KMS-11 (cell line): ENCODE results near the gene CHKB.

Experiments
- H2AFZ ChIP-seq: fragments of 200-600 bp; sonication (generic); 2 replicates; pipeline ENCODE4 v1.6.1; 2016; ENCODE audit warnings: antibody characterized with exemption, mixed run types, low read depth
- H3K27ac ChIP-seq: fragments of 200-600 bp; sonication (generic); 2 replicates; pipeline ENCODE4 v1.6.1; 2016; ENCODE audit warnings: mild to moderate bottlenecking, mixed run types
- H3K27me3 ChIP-seq: fragments of 200-600 bp; sonication (generic); 2 replicates; pipeline ENCODE4 v1.6.1; 2017; ENCODE audit warnings: mild to moderate bottlenecking, low read depth, mixed run types, moderate library complexity; ENCODE audit not compliant: insufficient read depth
- H3K36me3 ChIP-seq: fragments of 200-600 bp; sonication (generic); 2 replicates; pipeline ENCODE4 v1.6.1; 2017; ENCODE audit warnings: mild to moderate bottlenecking, mixed run types; ENCODE audit not compliant: insufficient read depth
- H3K4me1 ChIP-seq: fragments of 200-600 bp; sonication (generic); 2 replicates; pipeline ENCODE4 v1.6.1; 2016; ENCODE audit warnings: mild to moderate bottlenecking, low read depth, mixed run types; ENCODE audit not compliant: poor library complexity, severe bottlenecking
- H3K4me2 ChIP-seq: fragments of 200-600 bp; sonication (generic); 2 replicates; pipeline ENCODE4 v1.7.0; 2016; ENCODE audit warnings: mild to moderate bottlenecking, mixed run types
- H3K4me3 ChIP-seq: fragments of 200-600 bp; sonication (generic); IDR thresholded peaks from 2 replicates; pipeline ENCODE4 v1.6.1; 2017; ENCODE audit warnings: low read depth, low read length, mixed read lengths; ENCODE audit not compliant: insufficient read depth
- H3K79me2 ChIP-seq: fragments of 200-600 bp; sonication (generic); 2 replicates; pipeline ENCODE4 v1.6.1; 2016; ENCODE audit warnings: low read depth, mixed run types; ENCODE audit not compliant: insufficient read depth
- H3K9ac ChIP-seq: fragments of 200-600 bp; sonication (generic); 2 replicates; pipeline ENCODE4 v1.6.1; 2016; ENCODE audit warnings: mild to moderate bottlenecking, mixed run types
- H4K20me1 ChIP-seq: fragments of 200-600 bp; sonication (generic); 2 replicates; pipeline ENCODE4 v1.6.1; 2016; ENCODE audit warnings: mild to moderate bottlenecking, mixed run types; ENCODE audit not compliant: insufficient read depth
- TF ChIP-seq, protein P1 (sequence below): fragments of 200-600 bp; sonication (generic); conservative IDR thresholded peaks from 2 replicates; pipeline ENCODE4 v1.6.1; 2017; ENCODE audit warnings: low read depth, mild to moderate bottlenecking, antibody characterized with exemption, low read length, moderate library complexity, mixed read lengths

Gene CHKB

GRCh38 chr22:50531546-50531961, 51.1 kb downstream of the CHKB start:
- peaks cover 28% of the 10 kb centered on the region for H3K4me1 ChIP-seq
- no peak overlapping the region for H3K4me3 ChIP-seq
- no peaks in the 10 kb centered on the region for H3K36me3 ChIP-seq
- H3K9ac ChIP-seq: peak overlapping the region; percentile 93
- peak overlapping the region; percentile 54; the same call in 1 of the 2 replicates for H3K4me2 ChIP-seq
- H3K27ac ChIP-seq: peak overlapping the region; percentile 91
- H2AFZ ChIP-seq: no peak overlapping the region
- H4K20me1 ChIP-seq: no peaks in the 10 kb centered on the region
- H3K79me2 ChIP-seq: no peaks in the 10 kb centered on the region
- TF ChIP-seq, protein P1, sequence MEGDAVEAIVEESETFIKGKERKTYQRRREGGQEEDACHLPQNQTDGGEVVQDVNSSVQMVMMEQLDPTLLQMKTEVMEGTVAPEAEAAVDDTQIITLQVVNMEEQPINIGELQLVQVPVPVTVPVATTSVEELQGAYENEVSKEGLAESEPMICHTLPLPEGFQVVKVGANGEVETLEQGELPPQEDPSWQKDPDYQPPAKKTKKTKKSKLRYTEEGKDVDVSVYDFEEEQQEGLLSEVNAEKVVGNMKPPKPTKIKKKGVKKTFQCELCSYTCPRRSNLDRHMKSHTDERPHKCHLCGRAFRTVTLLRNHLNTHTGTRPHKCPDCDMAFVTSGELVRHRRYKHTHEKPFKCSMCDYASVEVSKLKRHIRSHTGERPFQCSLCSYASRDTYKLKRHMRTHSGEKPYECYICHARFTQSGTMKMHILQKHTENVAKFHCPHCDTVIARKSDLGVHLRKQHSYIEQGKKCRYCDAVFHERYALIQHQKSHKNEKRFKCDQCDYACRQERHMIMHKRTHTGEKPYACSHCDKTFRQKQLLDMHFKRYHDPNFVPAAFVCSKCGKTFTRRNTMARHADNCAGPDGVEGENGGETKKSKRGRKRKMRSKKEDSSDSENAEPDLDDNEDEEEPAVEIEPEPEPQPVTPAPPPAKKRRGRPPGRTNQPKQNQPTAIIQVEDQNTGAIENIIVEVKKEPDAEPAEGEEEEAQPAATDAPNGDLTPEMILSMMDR: no peak
- no peaks in the 10 kb centered on the region for H3K27me3 ChIP-seq

GRCh38 chr22:50530877-50531545, 51.6 kb downstream of the CHKB start:
- Histone ChIP-seq H4K20me1 (no peaks in the 10 kb centered on the region), H3K79me2 (no peaks in the 10 kb centered on the region), H3K27me3 (no peaks in the 10 kb centered on the region), H2AFZ (peak overlapping the region; percentile 22; the same call in 1 of the 2 replicates), H3K9ac (peak overlapping the region; percentile 93), H3K4me3 (no peak overlapping the region), H3K4me1 (peaks cover 23% of the 10 kb centered on the region), H3K36me3 (no peaks in the 10 kb centered on the region), H3K4me2 (peak overlapping the region; percentile 54; the same call in 1 of the 2 replicates), H3K27ac (peak overlapping the region; percentile 91)
- TF ChIP-seq, protein P1: no peak

DNA sequence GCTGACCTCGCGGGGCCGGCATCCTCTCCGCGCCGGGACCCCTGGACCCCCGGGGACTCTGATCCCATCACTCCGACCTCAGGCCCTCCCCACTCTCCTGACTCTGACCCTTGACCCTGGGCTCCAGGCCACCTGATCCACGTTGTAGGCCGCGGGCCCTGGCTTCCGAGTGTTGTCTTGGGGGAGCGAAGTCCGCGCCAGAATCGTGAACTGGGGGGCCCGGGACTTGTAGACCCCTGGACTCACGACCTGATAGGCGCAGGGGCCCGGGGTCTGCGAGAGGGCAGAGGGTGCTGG, 52.1 kb downstream of the CHKB start:
- H3K4me3 ChIP-seq: no peak overlapping the region
- H3K4me1 ChIP-seq: peaks cover 18% of the 10 kb centered on the region
- H3K79me2 ChIP-seq: no peaks in the 10 kb centered on the region
- TF ChIP-seq, protein P1: no peak
- H4K20me1 ChIP-seq: no peaks in the 10 kb centered on the region
- peak overlapping the region; percentile 54; the same call in 1 of the 2 replicates for H3K4me2 ChIP-seq
- H3K27me3 ChIP-seq: no peaks in the 10 kb centered on the region
- peak overlapping the region; percentile 91 for H3K27ac ChIP-seq
- no peak overlapping the region for H2AFZ ChIP-seq
- peak overlapping the region; percentile 93 for H3K9ac ChIP-seq
- H3K36me3 ChIP-seq: no peaks in the 10 kb centered on the region

DNA sequence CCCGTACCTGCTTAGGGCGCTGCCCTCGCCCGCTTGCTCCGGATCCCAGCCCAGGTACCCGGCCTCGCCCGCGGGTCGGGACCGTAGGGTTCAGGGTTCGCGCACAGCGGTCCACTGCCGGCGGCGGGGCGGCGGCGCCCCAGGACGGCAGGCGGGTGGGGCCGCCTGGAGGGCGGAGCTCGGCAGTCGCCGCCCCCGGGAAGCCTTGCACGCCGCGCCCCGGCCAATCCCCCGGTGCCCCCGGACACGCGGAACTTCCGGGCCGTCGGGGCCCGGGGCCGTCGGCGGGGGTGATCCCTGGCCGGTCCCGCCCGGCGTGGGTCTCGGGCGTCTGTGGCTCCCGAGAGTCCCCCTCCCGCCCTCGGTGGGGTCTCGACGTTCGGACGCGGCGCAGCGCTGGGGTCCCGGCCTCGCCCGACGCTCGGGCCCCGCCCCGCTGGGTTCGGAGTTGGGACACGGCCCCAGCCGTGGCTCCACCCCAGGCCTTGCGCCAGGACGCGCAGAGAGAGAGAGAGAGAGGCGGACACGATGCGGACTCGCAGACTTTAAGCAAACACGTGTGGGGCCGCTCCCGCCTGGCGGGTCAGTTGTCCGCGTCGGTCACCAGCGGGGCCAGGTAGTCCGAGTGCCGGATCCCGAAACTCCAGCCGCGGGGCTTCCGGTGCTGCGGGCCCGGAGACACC, 52.6 kb downstream of the CHKB start, which contains the start of gene TYMP:
Gene TYMP, minus strand, starts transcription at position 116 of the 683 bp plus-strand sequence. CDS start 303 bp downstream, outside the sequence.
- peak within 1 kb of the TSS; percentile 93 for H3K9ac ChIP-seq
- H3K27me3 ChIP-seq: no peaks in the 10 kb centered on the region
- H3K27ac ChIP-seq: peak within 1 kb of the TSS; percentile 91
- no peaks in the 10 kb centered on the region for H4K20me1 ChIP-seq
- TF ChIP-seq, protein P1: no peak
- H3K4me2 ChIP-seq: peak within 1 kb of the TSS; percentile 54; the same call in 1 of the 2 replicates
- no peak within 1 kb of the TSS for H2AFZ ChIP-seq
- H3K79me2 ChIP-seq: no peaks in the 10 kb centered on the region
- peaks cover 13% of the 10 kb centered on the region for H3K4me1 ChIP-seq
- no peaks in the 10 kb centered on the region for H3K36me3 ChIP-seq
- no peak within 1 kb of the TSS for H3K4me3 ChIP-seq
